Common myeloid progenitor, CD34-positive (primary cell): ENCODE data around the gene SLC40A1.

Experiments used
- CTCF ChIA-PET: fragments of 350-600 bp; sonication (Branson Sonifier 250); formaldehyde crosslinking; loops from one replicate; lab custom pipeline; 2021; ENCODE audit warnings: antibody characterized with exemption; lab: Charles Lee
- POLR2A ChIA-PET: fragments of 350-600 bp; sonication (Branson Sonifier 250); formaldehyde crosslinking; loops from one replicate; lab custom pipeline; 2021; ENCODE audit warnings: antibody characterized with exemption; lab: Charles Lee
- DNase-seq, 3 donors: peaks; one replicate each; pipeline versions ENCODE4 v3.0.0 to v3.0.0-alpha.2; 2013
- H3K27ac ChIP-seq, 2 experiments: 1 replicate in 1 of 2; 2 replicates in 1 of 2; pipeline ENCODE4 v1.7.0; 2013; ENCODE audit warnings: inconsistent platforms in 2 of 2, low read length in 2 of 2, mild to moderate bottlenecking in 2 of 2, low read depth in 1 of 2, moderate library complexity in 1 of 2; ENCODE audit not compliant: severe bottlenecking in 2 of 2, insufficient read depth in 1 of 2, poor library complexity in 1 of 2
- H3K27me3 ChIP-seq, 5 experiments: replicated peaks in 2 of 5; 1 replicate in 3 of 5; 2 replicates in 2 of 5; pipeline versions ENCODE4 v1.6.1 to v1.7.0; 2013; ENCODE audit warnings: low read length in 4 of 5, mild to moderate bottlenecking in 2 of 5, moderate library complexity in 2 of 5, inconsistent platforms in 1 of 5; ENCODE audit not compliant: insufficient read depth in 5 of 5, control insufficient read depth in 4 of 5
- H3K36me3 ChIP-seq, 4 experiments: 1 replicate in 2 of 4; 2 replicates in 2 of 4; pipeline versions ENCODE4 v1.6.1 to v1.7.0; 2013; ENCODE audit warnings: low read length in 3 of 4, control low read depth in 1 of 4, mild to moderate bottlenecking in 1 of 4; ENCODE audit not compliant: control insufficient read depth in 4 of 4, insufficient read depth in 4 of 4
- H3K4me1 ChIP-seq, 4 experiments: 1 replicate in 3 of 4; 2 replicates in 1 of 4; pipeline versions ENCODE4 v1.6.1 to v1.7.1; 2013; ENCODE audit warnings: low read length in 3 of 4, mild to moderate bottlenecking in 3 of 4, control low read depth in 1 of 4, inconsistent platforms in 1 of 4, moderate library complexity in 1 of 4; ENCODE audit not compliant: control insufficient read depth in 4 of 4, insufficient read depth in 4 of 4; ENCODE audit errors: control extremely low read depth in 1 of 4
- H3K4me3 ChIP-seq, 7 experiments: 1 replicate in 4 of 7; 2 replicates in 3 of 7; pipeline versions ENCODE4 v1.5.1 to v1.7.0; 2013; ENCODE audit warnings: mild to moderate bottlenecking in 7 of 7, low read length in 6 of 7, moderate library complexity in 6 of 7, inconsistent platforms in 2 of 7, low read depth in 2 of 7, control low read depth in 1 of 7; ENCODE audit not compliant: insufficient read depth in 4 of 7, control insufficient read depth in 1 of 7; ENCODE audit errors: extremely low read depth in 1 of 7
- H3K9me3 ChIP-seq, 5 experiments: 1 replicate in 4 of 5; 2 replicates in 1 of 5; pipeline versions ENCODE4 v1.6.1 to v1.7.1; 2013; ENCODE audit warnings: low read length in 4 of 5, mild to moderate bottlenecking in 2 of 5, inconsistent platforms in 1 of 5, low read depth in 1 of 5, moderate library complexity in 1 of 5; ENCODE audit not compliant: control insufficient read depth in 4 of 5, insufficient read depth in 2 of 5; ENCODE audit errors: control extremely low read depth in 1 of 5
- WGBS: methylation state at CpG from one replicate; pipeline ENCODE4 v1.1.5; 2013; ENCODE audit not compliant: insufficient coverage; 5-methylcytosine and 5-hydroxymethylcytosine counted together

Gene SLC40A1

DNA sequence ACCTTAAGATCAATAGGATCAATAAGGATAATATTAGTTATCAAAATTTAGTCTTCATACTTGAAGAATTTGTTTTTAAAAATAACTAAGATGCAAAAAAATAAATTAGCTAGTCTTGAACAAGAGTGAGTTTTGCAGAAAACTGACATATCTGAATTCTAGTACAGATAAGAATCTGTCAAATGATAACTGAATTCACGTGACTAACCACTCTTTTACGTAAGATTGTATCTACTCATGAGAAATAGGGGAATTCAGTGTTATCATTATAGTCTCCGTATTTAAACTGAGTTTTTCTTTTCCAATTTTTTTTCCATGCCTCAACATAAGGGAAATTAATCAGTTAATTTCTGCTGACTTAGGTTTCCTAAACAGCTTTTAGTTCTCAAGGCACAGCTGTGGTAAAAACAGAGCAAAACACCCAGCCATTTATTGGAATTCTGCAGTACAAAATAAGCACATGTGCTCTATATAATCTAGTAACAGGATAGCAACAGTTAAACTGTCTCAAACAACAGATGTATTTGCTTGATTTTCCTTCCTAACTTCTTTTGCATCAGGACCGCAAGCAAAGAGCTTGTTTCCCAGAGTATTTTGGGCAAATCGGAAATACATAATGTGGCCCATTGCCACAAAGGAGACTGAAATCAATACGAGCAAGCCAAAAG, 19.1 kb downstream of the SLC40A1 start:
- no peaks in the 10 kb centered on the region for H3K27me3 ChIP-seq
- ChIA-PET CTCF (interaction anchor here (0.7 to 1.2 kb wide), 4 partner anchors 19 to 94 kb away, joined by 3 to 4 read pairs (median 3); partner anchors contain the start of gene SLC40A1), POLR2A (no interaction called here)
- H3K4me1 ChIP-seq, result peaks cover 0 to 9% (median 0%) of the 10 kb centered on the region in 4 experiments
- H3K4me3 ChIP-seq, result no peak overlapping the region
- no peak overlapping the region for H3K27ac ChIP-seq
- peaks cover 7 to 68% (median 32%) of the 10 kb centered on the region in 4 experiments for H3K36me3 ChIP-seq
- DNase-seq, result no peak
- H3K9me3 ChIP-seq, result no peaks in the 10 kb centered on the region
- WGBS, result 87% methylated on average over 3 of the region's 6 CpGs

DNA sequence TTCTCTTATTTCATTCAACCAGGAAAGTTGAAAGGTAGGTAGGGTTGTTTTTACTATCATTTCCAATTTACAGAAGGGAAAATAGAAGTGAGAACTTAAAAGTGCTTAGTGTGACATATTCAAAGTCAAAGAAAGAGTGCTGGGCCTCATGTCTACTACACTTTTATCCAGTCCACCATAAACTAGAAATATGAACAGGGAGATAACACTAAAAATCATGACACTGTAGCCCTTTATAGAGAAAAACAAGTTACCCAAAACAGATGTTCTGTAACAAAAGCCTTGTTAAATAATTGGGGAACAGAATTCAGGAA, 20.4 kb downstream of the SLC40A1 start:
- no peak overlapping the region for H3K27ac ChIP-seq
- POLR2A ChIA-PET, result no interaction called here
- no peaks in the 10 kb centered on the region for H3K27me3 ChIP-seq
- H3K4me3 ChIP-seq, result no peak overlapping the region
- no peaks in the 10 kb centered on the region for H3K9me3 ChIP-seq
- H3K36me3 ChIP-seq, result peaks cover 6 to 56% (median 26%) of the 10 kb centered on the region in 4 experiments
- CTCF ChIA-PET, result interaction anchor here (0.8 to 1.2 kb wide), 3 partner anchors 9 to 60 kb away, joined by 3 read pairs; no protein-coding TSS in a partner anchor
- no peak for DNase-seq
- H3K4me1 ChIP-seq, result peaks cover 0 to 9% (median 0%) of the 10 kb centered on the region in 4 experiments

DNA sequence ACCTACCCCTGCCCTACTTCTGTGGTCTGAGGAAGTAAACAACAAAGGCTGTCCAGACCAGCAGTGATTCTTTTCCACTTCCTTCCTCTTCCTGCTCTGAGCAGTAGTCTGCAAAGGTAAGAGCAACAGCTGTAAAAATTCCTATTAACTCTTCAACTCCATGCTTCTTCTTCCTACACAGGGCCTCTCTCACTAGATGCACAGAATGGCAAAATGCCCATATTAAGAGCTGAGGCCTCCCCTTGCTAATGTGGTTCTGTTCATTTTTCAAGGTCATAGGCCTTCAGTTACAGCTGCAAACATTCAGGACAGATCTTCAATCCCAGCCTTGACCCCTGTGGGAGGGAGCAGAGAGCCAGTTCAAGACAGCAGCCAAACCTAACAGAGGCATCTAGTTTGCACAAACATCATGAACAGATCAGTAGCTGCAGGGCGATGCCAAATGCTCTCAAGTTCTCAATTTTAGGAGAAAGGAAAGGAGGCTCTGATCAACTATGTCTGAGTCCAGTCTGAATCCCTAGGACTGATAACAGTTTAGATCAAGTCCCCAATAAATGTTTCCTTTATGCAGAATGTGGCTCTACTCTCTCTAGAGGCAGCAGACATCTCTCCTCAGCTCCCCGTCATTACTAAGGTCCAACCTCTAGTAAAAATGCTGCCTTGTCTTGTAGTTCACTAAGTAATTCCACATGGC, 20.9 kb downstream of the SLC40A1 start:
- peaks cover 0 to 9% (median 0%) of the 10 kb centered on the region in 4 experiments for H3K4me1 ChIP-seq
- WGBS, result 100% methylated on average over 1 of the region's 2 CpGs
- no peaks in the 10 kb centered on the region for H3K27me3 ChIP-seq
- no peak overlapping the region for H3K4me3 ChIP-seq
- POLR2A ChIA-PET, result no interaction called here
- H3K27ac ChIP-seq, result no peak overlapping the region
- no peak for DNase-seq
- peaks cover 6 to 51% (median 21%) of the 10 kb centered on the region in 4 experiments for H3K36me3 ChIP-seq
- CTCF ChIA-PET, result interaction anchor here (0.8 to 1.2 kb wide), 3 partner anchors 9 to 61 kb away, joined by 3 read pairs; no protein-coding TSS in a partner anchor
- H3K9me3 ChIP-seq, result no peaks in the 10 kb centered on the region

DNA sequence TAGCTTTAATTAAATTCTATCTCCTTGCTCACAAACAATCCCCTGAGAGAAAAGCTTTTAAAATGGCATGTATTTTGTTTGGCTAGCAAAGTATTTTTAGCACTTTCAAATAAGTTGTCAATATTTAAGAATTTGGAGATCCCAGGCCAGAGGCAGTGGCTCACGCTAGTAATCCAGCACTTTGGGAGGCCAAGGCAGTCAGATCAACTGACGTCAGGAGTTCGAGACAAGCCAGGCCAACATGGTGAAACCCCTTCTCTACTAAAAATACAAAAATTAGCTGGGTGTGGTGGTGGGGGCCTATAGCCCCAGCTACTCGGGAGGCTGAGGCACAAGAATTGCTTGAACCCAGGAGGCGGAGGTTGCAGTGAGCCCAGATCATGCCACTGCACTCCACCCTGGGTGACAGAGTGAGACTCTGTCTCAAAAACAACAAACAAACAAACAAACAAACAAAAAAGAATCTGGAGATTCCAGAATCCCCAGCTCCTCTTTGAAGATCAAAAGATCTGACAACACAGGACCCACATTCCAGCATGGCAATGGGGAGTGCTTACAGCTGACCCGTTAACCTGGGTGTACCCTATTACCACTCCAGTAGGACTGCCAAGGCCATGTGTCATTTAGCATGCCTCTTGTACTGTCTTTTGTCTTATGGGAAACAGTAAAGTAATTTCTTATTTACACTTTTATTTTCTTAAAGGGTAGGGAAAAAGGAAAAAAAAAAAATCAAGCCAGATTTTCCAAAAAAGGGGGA, 21.9 kb downstream of the SLC40A1 start:
- Histone ChIP-seq H3K27ac (no peak overlapping the region), H3K27me3 (no peaks in the 10 kb centered on the region)
- CTCF ChIA-PET, result interaction anchor here (1.2 to 1.3 kb wide), 3 partner anchors 9 to 71 kb away, joined by 3 to 4 read pairs (median 3); no protein-coding TSS in a partner anchor

DNA sequence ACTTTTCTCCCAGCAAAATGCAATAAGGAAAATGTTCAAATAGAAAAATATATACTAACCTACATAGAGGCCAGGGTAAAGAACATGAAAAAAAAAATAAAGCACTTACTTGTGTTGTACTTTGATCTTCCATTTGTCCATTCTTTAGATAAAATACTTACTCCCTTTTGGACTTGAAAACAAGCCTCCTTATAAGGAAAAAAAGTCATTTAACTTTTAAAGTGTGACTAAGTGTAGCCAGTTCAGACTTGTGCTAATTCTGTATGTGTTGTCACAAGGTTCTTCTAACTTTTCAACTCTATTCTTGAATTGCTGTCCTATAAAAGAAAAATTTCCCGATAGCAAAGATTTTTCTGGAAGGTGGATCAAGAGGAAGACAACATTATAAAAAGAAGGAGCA, 23.2 kb downstream of the SLC40A1 start:
- ChIA-PET CTCF (interaction anchor here (1.0 to 1.3 kb wide), 2 partner anchors 11 to 72 kb away, joined by 4 read pairs; no protein-coding TSS in a partner anchor), POLR2A (no interaction called here)
- no peak overlapping the region for H3K27ac ChIP-seq
- no peak overlapping the region for H3K4me3 ChIP-seq
- H3K27me3 ChIP-seq, result no peaks in the 10 kb centered on the region
- no peaks in the 10 kb centered on the region for H3K9me3 ChIP-seq
- H3K36me3 ChIP-seq, result peaks cover 4 to 33% (median 11%) of the 10 kb centered on the region in 4 experiments
- H3K4me1 ChIP-seq, result peaks cover 0 to 9% (median 0%) of the 10 kb centered on the region in 4 experiments
- no peak for DNase-seq
- no CpG with 5 or more reads among the region's 1 CpG for WGBS

More for the DNA sequence above, 21.9 kb downstream of the SLC40A1 start:
- no peak overlapping the region for H3K4me3 ChIP-seq
- H3K4me1 ChIP-seq, result peaks cover 0 to 9% (median 0%) of the 10 kb centered on the region in 4 experiments
- 83% methylated on average over 1 of the region's 6 CpGs for WGBS
- H3K9me3 ChIP-seq, result no peaks in the 10 kb centered on the region
- peaks cover 5 to 41% (median 14%) of the 10 kb centered on the region in 4 experiments for H3K36me3 ChIP-seq
- POLR2A ChIA-PET, result no interaction called here
- no peak for DNase-seq

DNA sequence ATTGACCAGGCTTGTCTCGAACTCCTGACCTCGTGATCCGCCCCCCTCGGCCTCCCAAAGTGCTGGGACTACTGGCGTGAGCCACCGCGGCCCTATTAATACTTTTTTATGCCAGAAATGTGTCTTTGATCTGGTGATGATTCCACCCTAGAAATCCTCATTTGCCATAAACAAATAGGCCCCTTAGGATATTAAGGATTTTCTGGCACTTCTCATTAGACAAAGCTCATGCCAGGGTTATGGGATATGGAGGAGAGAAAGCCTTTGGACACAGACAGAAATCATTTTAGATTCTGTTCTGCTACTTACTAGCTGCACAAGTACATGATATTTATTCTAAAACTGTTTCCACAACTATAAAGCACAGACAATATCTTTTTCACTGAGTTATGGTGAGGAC, 24.1 kb downstream of the SLC40A1 start:
- Histone ChIP-seq H3K27ac (no peak overlapping the region), H3K4me1 (peaks cover 0 to 9% (median 0%) of the 10 kb centered on the region in 4 experiments), H3K27me3 (no peaks in the 10 kb centered on the region), H3K36me3 (peaks cover 2 to 27% (median 8%) of the 10 kb centered on the region in 4 experiments), H3K4me3 (no peak overlapping the region), H3K9me3 (no peaks in the 10 kb centered on the region)
- 97% methylated on average over 7 of the region's 7 CpGs for WGBS
- ChIA-PET POLR2A (no interaction called here), CTCF (interaction anchor here (1.0 to 1.4 kb wide), 2 partner anchors 55 to 73 kb away, joined by 4 read pairs; no protein-coding TSS in a partner anchor)
- no peak for DNase-seq
